ENCODE measurements around the gene MAST2. TPM values are rescaled to one million over a fixed set of nuclear protein-coding genes. Genes with fewer than 3 reads are reported as not detected.

Gene MAST2
- total RNA-seq, 1 experiment from 2014 or later = 37.2 TPM

DNA sequence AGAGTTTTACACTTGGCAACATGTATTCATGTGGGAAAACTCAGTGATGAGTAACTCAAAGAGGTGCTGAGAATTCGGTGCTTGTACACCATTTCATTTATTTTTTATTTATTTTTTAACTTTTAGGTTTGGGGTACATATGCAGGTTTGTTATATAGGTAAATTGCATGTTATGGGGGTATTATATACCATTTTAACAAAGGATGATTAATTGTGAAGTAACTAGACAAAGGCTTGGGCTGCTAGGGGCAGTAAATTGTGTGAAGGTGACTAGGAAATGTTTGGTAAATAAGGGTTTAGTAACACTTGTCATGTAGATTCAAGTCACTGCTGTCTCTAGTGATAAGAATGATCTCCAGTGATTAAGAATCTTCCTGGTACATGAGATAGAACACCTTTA, 139.0 kb downstream of the MAST2 start:
- CTCF ChIA-PET = no interaction called here
- Mint-ChIP-seq H3K36me3 (no peaks in the 10 kb centered on the region; the same call in 1 of the 2 replicates), H3K4me1 (peaks cover 23% of the 10 kb centered on the region), H3K27ac (no peak overlapping the region), H3K27me3 (ENCODE audit: low read depth) (no peaks in the 10 kb centered on the region), H3K9me3 (no peaks in the 10 kb centered on the region; the same call in 1 of the 2 replicates), H3K4me3 (no peak overlapping the region)
- TF ChIP-seq ZNF317 (CRISPR knock-in tag; IDR thresholded peaks at IDR 0.05; ENCODE audit: borderline replicate concordance, low read depth) = no peak
- TF ChIP-seq, protein P1, sequence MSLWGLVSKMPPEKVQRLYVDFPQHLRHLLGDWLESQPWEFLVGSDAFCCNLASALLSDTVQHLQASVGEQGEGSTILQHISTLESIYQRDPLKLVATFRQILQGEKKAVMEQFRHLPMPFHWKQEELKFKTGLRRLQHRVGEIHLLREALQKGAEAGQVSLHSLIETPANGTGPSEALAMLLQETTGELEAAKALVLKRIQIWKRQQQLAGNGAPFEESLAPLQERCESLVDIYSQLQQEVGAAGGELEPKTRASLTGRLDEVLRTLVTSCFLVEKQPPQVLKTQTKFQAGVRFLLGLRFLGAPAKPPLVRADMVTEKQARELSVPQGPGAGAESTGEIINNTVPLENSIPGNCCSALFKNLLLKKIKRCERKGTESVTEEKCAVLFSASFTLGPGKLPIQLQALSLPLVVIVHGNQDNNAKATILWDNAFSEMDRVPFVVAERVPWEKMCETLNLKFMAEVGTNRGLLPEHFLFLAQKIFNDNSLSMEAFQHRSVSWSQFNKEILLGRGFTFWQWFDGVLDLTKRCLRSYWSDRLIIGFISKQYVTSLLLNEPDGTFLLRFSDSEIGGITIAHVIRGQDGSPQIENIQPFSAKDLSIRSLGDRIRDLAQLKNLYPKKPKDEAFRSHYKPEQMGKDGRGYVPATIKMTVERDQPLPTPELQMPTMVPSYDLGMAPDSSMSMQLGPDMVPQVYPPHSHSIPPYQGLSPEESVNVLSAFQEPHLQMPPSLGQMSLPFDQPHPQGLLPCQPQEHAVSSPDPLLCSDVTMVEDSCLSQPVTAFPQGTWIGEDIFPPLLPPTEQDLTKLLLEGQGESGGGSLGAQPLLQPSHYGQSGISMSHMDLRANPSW (CRISPR knock-in tag; conservative IDR thresholded peaks at IDR 0.05; ENCODE audit: low read depth) = no peak
- TF ChIP-seq TP53 (CRISPR knock-in tag; IDR thresholded peaks at IDR 0.05) = no peak
- TF ChIP-seq EMX1 (CRISPR knock-in tag; IDR thresholded peaks at IDR 0.05) = no peak
- TF ChIP-seq JUN (CRISPR knock-in tag; IDR thresholded peaks at IDR 0.05) = no peak
- TF ChIP-seq NR3C1 (CRISPR knock-in tag; conservative IDR thresholded peaks at IDR 0.05; ENCODE audit: low read depth) = no peak
- TF ChIP-seq FOXK1 (CRISPR knock-in tag; IDR thresholded peaks at IDR 0.05) = no peak
- TF ChIP-seq, protein P2, sequence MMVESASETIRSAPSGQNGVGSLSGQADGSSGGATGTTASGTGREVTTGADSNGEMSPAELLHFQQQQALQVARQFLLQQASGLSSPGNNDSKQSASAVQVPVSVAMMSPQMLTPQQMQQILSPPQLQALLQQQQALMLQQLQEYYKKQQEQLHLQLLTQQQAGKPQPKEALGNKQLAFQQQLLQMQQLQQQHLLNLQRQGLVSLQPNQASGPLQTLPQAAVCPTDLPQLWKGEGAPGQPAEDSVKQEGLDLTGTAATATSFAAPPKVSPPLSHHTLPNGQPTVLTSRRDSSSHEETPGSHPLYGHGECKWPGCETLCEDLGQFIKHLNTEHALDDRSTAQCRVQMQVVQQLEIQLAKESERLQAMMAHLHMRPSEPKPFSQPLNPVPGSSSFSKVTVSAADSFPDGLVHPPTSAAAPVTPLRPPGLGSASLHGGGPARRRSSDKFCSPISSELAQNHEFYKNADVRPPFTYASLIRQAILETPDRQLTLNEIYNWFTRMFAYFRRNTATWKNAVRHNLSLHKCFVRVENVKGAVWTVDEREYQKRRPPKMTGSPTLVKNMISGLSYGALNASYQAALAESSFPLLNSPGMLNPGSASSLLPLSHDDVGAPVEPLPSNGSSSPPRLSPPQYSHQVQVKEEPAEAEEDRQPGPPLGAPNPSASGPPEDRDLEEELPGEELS (CRISPR knock-in tag; IDR thresholded peaks at IDR 0.05) = no peak
- TF ChIP-seq PRRX2 (CRISPR knock-in tag; IDR thresholded peaks at IDR 0.05) = no peak
- TF ChIP-seq, protein P3, sequence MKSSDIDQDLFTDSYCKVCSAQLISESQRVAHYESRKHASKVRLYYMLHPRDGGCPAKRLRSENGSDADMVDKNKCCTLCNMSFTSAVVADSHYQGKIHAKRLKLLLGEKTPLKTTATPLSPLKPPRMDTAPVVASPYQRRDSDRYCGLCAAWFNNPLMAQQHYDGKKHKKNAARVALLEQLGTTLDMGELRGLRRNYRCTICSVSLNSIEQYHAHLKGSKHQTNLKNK (CRISPR knock-in tag; IDR thresholded peaks at IDR 0.05) = no peak
- no peak for TF ChIP-seq GTF2I (CRISPR knock-in tag; conservative IDR thresholded peaks at IDR 0.05)
- no peak for TF ChIP-seq JAZF1 (CRISPR knock-in tag; IDR thresholded peaks at IDR 0.05)
- TF ChIP-seq, protein P4, sequence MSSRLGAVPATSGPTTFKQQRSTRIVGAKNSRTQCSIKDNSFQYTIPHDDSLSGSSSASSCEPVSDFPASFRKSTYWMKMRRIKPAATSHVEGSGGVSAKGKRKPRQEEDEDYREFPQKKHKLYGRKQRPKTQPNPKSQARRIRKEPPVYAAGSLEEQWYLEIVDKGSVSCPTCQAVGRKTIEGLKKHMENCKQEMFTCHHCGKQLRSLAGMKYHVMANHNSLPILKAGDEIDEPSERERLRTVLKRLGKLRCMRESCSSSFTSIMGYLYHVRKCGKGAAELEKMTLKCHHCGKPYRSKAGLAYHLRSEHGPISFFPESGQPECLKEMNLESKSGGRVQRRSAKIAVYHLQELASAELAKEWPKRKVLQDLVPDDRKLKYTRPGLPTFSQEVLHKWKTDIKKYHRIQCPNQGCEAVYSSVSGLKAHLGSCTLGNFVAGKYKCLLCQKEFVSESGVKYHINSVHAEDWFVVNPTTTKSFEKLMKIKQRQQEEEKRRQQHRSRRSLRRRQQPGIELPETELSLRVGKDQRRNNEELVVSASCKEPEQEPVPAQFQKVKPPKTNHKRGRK (CRISPR knock-in tag; IDR thresholded peaks at IDR 0.05; ENCODE audit: borderline replicate concordance) = no peak
- TF ChIP-seq, protein P5, sequence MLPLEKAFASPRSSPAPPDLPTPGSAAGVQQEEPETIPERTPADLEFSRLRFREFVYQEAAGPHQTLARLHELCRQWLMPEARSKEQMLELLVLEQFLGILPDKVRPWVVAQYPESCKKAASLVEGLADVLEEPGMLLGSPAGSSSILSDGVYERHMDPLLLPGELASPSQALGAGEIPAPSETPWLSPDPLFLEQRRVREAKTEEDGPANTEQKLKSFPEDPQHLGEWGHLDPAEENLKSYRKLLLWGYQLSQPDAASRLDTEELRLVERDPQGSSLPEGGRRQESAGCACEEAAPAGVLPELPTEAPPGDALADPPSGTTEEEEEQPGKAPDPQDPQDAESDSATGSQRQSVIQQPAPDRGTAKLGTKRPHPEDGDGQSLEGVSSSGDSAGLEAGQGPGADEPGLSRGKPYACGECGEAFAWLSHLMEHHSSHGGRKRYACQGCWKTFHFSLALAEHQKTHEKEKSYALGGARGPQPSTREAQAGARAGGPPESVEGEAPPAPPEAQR (CRISPR knock-in tag; IDR thresholded peaks at IDR 0.05) = no peak
- TF ChIP-seq CREM (CRISPR knock-in tag; IDR thresholded peaks at IDR 0.05) = no peak
- TF ChIP-seq ZNF263 (CRISPR knock-in tag; IDR thresholded peaks at IDR 0.05; ENCODE audit: low read depth) = no peak
- TF ChIP-seq MXD4 (CRISPR knock-in tag; IDR thresholded peaks at IDR 0.05; ENCODE audit: borderline replicate concordance) = no peak
- POLR2A ChIA-PET = interaction anchor here (0.6 kb wide), 1 partner anchor 53 kb away, joined by 3 read pairs; no protein-coding TSS in a partner anchor
- ATAC-seq (no peak), DNase-seq (ENCODE audit: low spot score) (no peak)

DNA sequence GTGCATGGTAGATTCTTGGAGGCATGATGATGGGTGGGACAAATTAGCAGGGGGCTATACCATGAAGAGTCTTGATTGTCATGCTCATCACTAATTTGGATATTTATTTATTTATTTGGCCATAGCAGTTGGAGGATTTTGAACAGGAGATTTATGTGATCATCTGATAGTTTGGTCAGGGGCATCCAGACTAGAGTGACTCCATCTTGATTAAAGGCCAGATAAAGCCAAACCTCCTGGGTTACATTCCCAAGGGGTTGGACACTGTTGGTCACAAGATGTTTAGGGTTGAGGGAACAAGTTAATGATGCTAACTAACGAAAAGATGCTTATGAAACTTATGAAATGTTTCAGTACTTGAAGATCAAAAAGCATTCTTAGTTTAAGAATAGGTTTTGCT, 139.8 kb downstream of the MAST2 start:
- DNase-seq (ENCODE audit: low spot score) = no peak
- ChIA-PET CTCF (no interaction called here), POLR2A (no interaction called here)
- no peak overlapping the region for H3K4me3 Mint-ChIP-seq
- H3K27me3 Mint-ChIP-seq (ENCODE audit: low read depth) = no peaks in the 10 kb centered on the region
- no peak for ATAC-seq
- H3K36me3 Mint-ChIP-seq = peaks cover 3% of the 10 kb centered on the region
- no peak overlapping the region for H3K27ac Mint-ChIP-seq
- H3K4me1 Mint-ChIP-seq = peaks cover 23% of the 10 kb centered on the region
- H3K9me3 Mint-ChIP-seq = peaks cover 4% of the 10 kb centered on the region
- TF ChIP-seq OVOL2 (CRISPR knock-in tag; IDR thresholded peaks at IDR 0.05; ENCODE audit: borderline replicate concordance) (no peak), SMAD4 (CRISPR knock-in tag; IDR thresholded peaks at IDR 0.05) (no peak), TCF7 (CRISPR knock-in tag; IDR thresholded peaks at IDR 0.05; ENCODE audit: low read depth) (no peak), RELA (CRISPR knock-in tag; IDR thresholded peaks at IDR 0.05; ENCODE audit: borderline replicate concordance) (no peak), ZNF138 (CRISPR knock-in tag; conservative IDR thresholded peaks at IDR 0.05) (no peak), IRF2 (CRISPR knock-in tag; IDR thresholded peaks at IDR 0.05; ENCODE audit: borderline replicate concordance, low read depth) (no peak), TEAD4 (CRISPR knock-in tag; IDR thresholded peaks at IDR 0.05) (no peak), ATF1 (CRISPR knock-in tag; IDR thresholded peaks at IDR 0.05) (no peak), GTF2I (CRISPR knock-in tag; conservative IDR thresholded peaks at IDR 0.05) (no peak)
- TF ChIP-seq, protein P6, sequence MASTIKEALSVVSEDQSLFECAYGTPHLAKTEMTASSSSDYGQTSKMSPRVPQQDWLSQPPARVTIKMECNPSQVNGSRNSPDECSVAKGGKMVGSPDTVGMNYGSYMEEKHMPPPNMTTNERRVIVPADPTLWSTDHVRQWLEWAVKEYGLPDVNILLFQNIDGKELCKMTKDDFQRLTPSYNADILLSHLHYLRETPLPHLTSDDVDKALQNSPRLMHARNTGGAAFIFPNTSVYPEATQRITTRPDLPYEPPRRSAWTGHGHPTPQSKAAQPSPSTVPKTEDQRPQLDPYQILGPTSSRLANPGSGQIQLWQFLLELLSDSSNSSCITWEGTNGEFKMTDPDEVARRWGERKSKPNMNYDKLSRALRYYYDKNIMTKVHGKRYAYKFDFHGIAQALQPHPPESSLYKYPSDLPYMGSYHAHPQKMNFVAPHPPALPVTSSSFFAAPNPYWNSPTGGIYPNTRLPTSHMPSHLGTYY (CRISPR knock-in tag; IDR thresholded peaks at IDR 0.05) = no peak
- TF ChIP-seq, protein P5 (CRISPR knock-in tag; IDR thresholded peaks at IDR 0.05) = no peak
